ENCODE results near the gene RABGAP1L.

DNA sequence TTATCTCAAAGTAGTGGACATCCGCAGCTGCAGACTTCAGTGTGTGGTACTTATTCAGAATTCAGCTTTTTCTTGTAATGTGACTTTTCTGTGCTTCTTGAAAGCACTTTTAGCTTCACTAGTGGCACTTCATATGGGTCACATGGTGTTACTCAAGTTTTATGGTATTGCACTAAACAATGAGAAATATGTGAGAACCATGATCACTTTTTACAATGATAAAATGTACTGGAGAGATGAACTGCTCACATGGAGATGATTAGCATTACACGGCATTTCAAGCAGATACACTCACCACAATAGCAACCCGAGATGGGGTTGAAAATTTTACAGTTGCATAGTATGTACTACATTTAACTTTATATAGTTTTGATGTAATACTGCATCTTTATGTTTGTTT, 248.3 kb downstream of the RABGAP1L start:
- TF ChIP-seq CTCF (IDR thresholded peaks at IDR 0.05; ENCODE audit: extremely low read depth in 1 of 2, insufficient read depth in 1 of 2, low read depth in 1 of 2, low read length in 2 of 2) (no peak), POLR2AphosphoS5 (IDR thresholded peaks at IDR 0.05; ENCODE audit: insufficient read depth, low read depth, low read length) (no peak), JUN (IDR thresholded peaks at IDR 0.05; ENCODE audit: borderline replicate concordance, insufficient read depth, insufficient read length, low read depth) (no peak), POLR2A (IDR thresholded peaks at IDR 0.05; ENCODE audit: low read depth, low read length) (no peak), FOS (IDR thresholded peaks at IDR 0.05; ENCODE audit: borderline replicate concordance, insufficient read depth, low read length) (no peak), EZH2 (IDR thresholded peaks at IDR 0.05; ENCODE audit: borderline replicate concordance, low read depth, low read length, severe bottlenecking) (no peak), GATA2 (IDR thresholded peaks at IDR 0.05; ENCODE audit: insufficient read depth, insufficient read length, low read depth, low read length) (no peak), MYC (IDR thresholded peaks at IDR 0.05; ENCODE audit: low read depth, low read length) (no peak)
- TF ChIP-seq, protein P1, sequence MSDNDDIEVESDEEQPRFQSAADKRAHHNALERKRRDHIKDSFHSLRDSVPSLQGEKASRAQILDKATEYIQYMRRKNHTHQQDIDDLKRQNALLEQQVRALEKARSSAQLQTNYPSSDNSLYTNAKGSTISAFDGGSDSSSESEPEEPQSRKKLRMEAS (IDR thresholded peaks at IDR 0.05; ENCODE audit: insufficient read depth, insufficient read length) = no peak

Data from endothelial cell of umbilical vein (primary cell).